ENCODE results near the gene CD3D.

The CD3D gene

GRCh38 chr11:118310271-118310670 is 32.2 kb downstream of the CD3D start:
- TF ChIP-seq CTCF (IDR thresholded peaks at IDR 0.05) = no peak

GRCh38 chr11:118306556-118306955 is 35.9 kb downstream of the CD3D start:
- TF ChIP-seq CTCF (IDR thresholded peaks at IDR 0.05) = no peak

GRCh38 chr11:118305726-118306125 is 36.8 kb downstream of the CD3D start:
- TF ChIP-seq CTCF (IDR thresholded peaks at IDR 0.05) = no peak

GRCh38 chr11:118304568-118305248 is 37.8 kb downstream of the CD3D start, which contains the start of gene CD3E:
TSS of gene CD3E (plus strand) at chr11:118304730. CDS start at chr11:118304953, 223 bp downstream.
- TF ChIP-seq CTCF (IDR thresholded peaks at IDR 0.05) = no peak

- no peak for TF ChIP-seq CTCF (IDR thresholded peaks at IDR 0.05)
Measured at GRCh38 chr11:118304227-118304567, 38.3 kb downstream of the CD3D start.

GRCh38 chr11:118301600-118302195 is 40.8 kb downstream of the CD3D start:
- TF ChIP-seq CTCF (IDR thresholded peaks at IDR 0.05) = no peak

- peak; percentile 75 for TF ChIP-seq CTCF (IDR thresholded peaks at IDR 0.05)
Measured at GRCh38 chr11:118295815-118296454, 46.6 kb downstream of the CD3D start.
